ENCODE measurements around the gene CLMN.

The CLMN gene

GRCh38 chr14:95262511-95262891 lies 57.2 kb downstream of the CLMN start:
- Histone ChIP-seq H3K4me3 (replicated peaks; ENCODE audit: insufficient read depth, low read length) (no peak overlapping the region), H3K27me3 (ENCODE audit: insufficient read depth, poor library complexity, severe bottlenecking) (no peaks in the 10 kb centered on the region), H3K27ac (replicated peaks) (no peak overlapping the region)
- no peak for DNase-seq (ENCODE audit: low read depth in 1 of 2, low spot score in 1 of 2)
- TF ChIP-seq, protein P1, sequence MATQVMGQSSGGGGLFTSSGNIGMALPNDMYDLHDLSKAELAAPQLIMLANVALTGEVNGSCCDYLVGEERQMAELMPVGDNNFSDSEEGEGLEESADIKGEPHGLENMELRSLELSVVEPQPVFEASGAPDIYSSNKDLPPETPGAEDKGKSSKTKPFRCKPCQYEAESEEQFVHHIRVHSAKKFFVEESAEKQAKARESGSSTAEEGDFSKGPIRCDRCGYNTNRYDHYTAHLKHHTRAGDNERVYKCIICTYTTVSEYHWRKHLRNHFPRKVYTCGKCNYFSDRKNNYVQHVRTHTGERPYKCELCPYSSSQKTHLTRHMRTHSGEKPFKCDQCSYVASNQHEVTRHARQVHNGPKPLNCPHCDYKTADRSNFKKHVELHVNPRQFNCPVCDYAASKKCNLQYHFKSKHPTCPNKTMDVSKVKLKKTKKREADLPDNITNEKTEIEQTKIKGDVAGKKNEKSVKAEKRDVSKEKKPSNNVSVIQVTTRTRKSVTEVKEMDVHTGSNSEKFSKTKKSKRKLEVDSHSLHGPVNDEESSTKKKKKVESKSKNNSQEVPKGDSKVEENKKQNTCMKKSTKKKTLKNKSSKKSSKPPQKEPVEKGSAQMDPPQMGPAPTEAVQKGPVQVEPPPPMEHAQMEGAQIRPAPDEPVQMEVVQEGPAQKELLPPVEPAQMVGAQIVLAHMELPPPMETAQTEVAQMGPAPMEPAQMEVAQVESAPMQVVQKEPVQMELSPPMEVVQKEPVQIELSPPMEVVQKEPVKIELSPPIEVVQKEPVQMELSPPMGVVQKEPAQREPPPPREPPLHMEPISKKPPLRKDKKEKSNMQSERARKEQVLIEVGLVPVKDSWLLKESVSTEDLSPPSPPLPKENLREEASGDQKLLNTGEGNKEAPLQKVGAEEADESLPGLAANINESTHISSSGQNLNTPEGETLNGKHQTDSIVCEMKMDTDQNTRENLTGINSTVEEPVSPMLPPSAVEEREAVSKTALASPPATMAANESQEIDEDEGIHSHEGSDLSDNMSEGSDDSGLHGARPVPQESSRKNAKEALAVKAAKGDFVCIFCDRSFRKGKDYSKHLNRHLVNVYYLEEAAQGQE (IDR thresholded peaks at IDR 0.05; ENCODE audit: insufficient replicate concordance, low read depth), result no peak
- TF ChIP-seq SPI1 (IDR thresholded peaks at IDR 0.05; ENCODE audit: borderline replicate concordance, low read depth) (no peak), POLR2AphosphoS5 (IDR thresholded peaks at IDR 0.05; ENCODE audit: low read depth) (no peak), GABPA (IDR thresholded peaks at IDR 0.05; ENCODE audit: low read depth) (no peak)
- TF ChIP-seq, protein P2, sequence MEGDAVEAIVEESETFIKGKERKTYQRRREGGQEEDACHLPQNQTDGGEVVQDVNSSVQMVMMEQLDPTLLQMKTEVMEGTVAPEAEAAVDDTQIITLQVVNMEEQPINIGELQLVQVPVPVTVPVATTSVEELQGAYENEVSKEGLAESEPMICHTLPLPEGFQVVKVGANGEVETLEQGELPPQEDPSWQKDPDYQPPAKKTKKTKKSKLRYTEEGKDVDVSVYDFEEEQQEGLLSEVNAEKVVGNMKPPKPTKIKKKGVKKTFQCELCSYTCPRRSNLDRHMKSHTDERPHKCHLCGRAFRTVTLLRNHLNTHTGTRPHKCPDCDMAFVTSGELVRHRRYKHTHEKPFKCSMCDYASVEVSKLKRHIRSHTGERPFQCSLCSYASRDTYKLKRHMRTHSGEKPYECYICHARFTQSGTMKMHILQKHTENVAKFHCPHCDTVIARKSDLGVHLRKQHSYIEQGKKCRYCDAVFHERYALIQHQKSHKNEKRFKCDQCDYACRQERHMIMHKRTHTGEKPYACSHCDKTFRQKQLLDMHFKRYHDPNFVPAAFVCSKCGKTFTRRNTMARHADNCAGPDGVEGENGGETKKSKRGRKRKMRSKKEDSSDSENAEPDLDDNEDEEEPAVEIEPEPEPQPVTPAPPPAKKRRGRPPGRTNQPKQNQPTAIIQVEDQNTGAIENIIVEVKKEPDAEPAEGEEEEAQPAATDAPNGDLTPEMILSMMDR (IDR thresholded peaks at IDR 0.05; ENCODE audit: insufficient read depth, low read length), result no peak

- no peak overlapping the region for H3K27ac ChIP-seq (replicated peaks)
- TF ChIP-seq GABPA (IDR thresholded peaks at IDR 0.05; ENCODE audit: low read depth) (no peak), SPI1 (IDR thresholded peaks at IDR 0.05; ENCODE audit: borderline replicate concordance, low read depth) (no peak)
- TF ChIP-seq, protein P2 (IDR thresholded peaks at IDR 0.05; ENCODE audit: insufficient read depth, low read length), result no peak
- H3K27me3 ChIP-seq (ENCODE audit: insufficient read depth, poor library complexity, severe bottlenecking), result no peaks in the 10 kb centered on the region
- no peak for DNase-seq (ENCODE audit: low read depth in 1 of 2, low spot score in 1 of 2)
- H3K4me3 ChIP-seq (replicated peaks; ENCODE audit: insufficient read depth, low read length), result no peak overlapping the region
Measured at GRCh38 chr14:95261616-95262510, 57.8 kb downstream of the CLMN start.

DNA sequence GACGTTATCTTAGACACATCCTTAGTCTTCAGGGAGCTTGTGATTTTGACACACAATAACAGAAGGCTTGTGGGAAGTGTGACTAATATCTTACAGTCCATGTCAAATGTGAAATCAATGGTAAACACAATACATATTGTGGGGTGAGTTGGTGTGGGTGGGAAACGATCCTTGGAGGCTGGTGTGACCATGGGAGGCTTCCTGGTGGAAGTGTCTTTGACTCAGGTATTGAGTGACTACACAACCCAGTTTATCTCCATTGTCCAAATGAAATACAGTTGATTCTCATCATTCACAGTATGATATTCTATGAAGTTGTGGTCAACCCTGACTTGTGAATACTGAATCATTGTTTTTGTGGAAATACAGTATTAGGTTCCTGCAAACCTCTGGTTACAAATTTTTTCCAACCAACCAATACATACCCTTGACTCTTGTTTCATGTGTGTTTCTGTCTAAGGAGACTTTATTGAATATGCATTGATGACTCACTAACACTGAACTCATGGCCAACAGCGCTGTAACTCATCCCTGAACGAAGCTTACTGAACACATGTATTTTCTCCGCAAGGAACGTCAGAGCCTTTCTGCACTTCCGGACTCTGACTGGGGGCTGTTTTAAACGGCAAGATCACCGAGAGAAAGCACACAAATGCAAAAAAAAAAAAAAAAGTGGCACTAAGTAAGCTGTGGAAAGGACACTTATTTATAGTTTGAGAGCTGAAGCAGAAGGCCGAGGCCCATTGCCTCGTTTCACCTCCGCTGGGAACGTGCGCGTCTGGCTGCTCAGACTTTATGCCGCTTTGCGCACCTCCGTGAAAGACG lies 59.0 kb downstream of the CLMN start:
- no peak for DNase-seq (ENCODE audit: low read depth in 1 of 2, low spot score in 1 of 2)
- Histone ChIP-seq H3K27ac (replicated peaks) (no peak overlapping the region), H3K4me3 (replicated peaks; ENCODE audit: insufficient read depth, low read length) (no peak overlapping the region), H3K27me3 (ENCODE audit: insufficient read depth, poor library complexity, severe bottlenecking) (no peaks in the 10 kb centered on the region)
- TF ChIP-seq POLR2AphosphoS5 (IDR thresholded peaks at IDR 0.05; ENCODE audit: low read depth), result no peak
- TF ChIP-seq, protein P1 (IDR thresholded peaks at IDR 0.05; ENCODE audit: insufficient replicate concordance, low read depth), result no peak
- TF ChIP-seq, protein P2 (IDR thresholded peaks at IDR 0.05; ENCODE audit: insufficient read depth, low read length), result no peak
- TF ChIP-seq GABPA (IDR thresholded peaks at IDR 0.05; ENCODE audit: low read depth), result no peak
- no peak for TF ChIP-seq SPI1 (IDR thresholded peaks at IDR 0.05; ENCODE audit: borderline replicate concordance, low read depth)
